Measurements from ENCODE around the gene AKAP11. TPM values are rescaled to one million over a fixed set of nuclear protein-coding genes. Genes with fewer than 3 reads are reported as not detected.

AKAP11 gene
- total and polyA plus RNA-seq, 2 of the 8 experiments (the other 6 are each of a cell fraction or from before 2014, with no cell fraction given) = 4.5 to 21.9 TPM

GRCh38 chr13:42329239-42329638, 57.3 kb downstream of the AKAP11 start:
- Histone ChIP-seq H3K79me1 (ENCODE audit: low read depth, low read length) (no peaks in the 10 kb centered on the region), H3K4me3 (ENCODE audit: extremely low read depth in 1 of 4, insufficient read depth in 2 of 4, low read depth in 3 of 4, low read length in 4 of 4) (no peak overlapping the region), H3K27ac (ENCODE audit: low read depth, low read length) (no peak overlapping the region), H3K23me2 (ENCODE audit: low read depth, low read length) (no peaks in the 10 kb centered on the region), H4K8ac (ENCODE audit: extremely low read depth, insufficient read depth, low read length) (no peak overlapping the region), H4K91ac (replicated peaks; ENCODE audit: insufficient read length, low read length) (no peak overlapping the region), H3K18ac (ENCODE audit: extremely low read depth, low read length) (no peak overlapping the region), H3K9me3 (ENCODE audit: insufficient read depth in 2 of 2, low read depth in 1 of 2, low read length in 1 of 2) (no peaks in the 10 kb centered on the region), H3K4ac (replicated peaks; ENCODE audit: insufficient read length, low read depth, low read length) (no peak overlapping the region), H3K4me1 (replicated peaks in 1 of 4; ENCODE audit: control insufficient read depth in 3 of 4, insufficient read depth in 4 of 4, low read length in 3 of 4) (peaks cover 0 to 3% (median 0%) of the 10 kb centered on the region in 4 experiments; a peak in 1 of 7 replicates), H4K20me1 (replicated peaks in 1 of 2; ENCODE audit: control insufficient read depth in 1 of 2, insufficient read depth in 2 of 2, low read length in 2 of 2) (no peaks in the 10 kb centered on the region), H3K36me3 (ENCODE audit: control insufficient read depth in 2 of 4, insufficient read depth in 4 of 4, low read length in 3 of 4) (no peaks in the 10 kb centered on the region), H3K23ac (ENCODE audit: insufficient read length) (no peak overlapping the region), H2AK5ac (ENCODE audit: low read depth, low read length) (no peak overlapping the region), H2BK20ac (ENCODE audit: low read length) (no peak overlapping the region), H3K79me2 (ENCODE audit: control insufficient read depth in 1 of 2, insufficient read depth in 2 of 2, low read length in 2 of 2) (no peaks in the 10 kb centered on the region), H2BK12ac (ENCODE audit: low read depth, low read length) (no peak overlapping the region), H2BK120ac (replicated peaks; ENCODE audit: low read depth, low read length) (no peak overlapping the region), H4K5ac (ENCODE audit: insufficient read length, low read depth, low read length) (no peak overlapping the region), H3K4me2 (ENCODE audit: insufficient read depth in 1 of 2, low read depth in 2 of 2, low read length in 2 of 2) (no peak overlapping the region), H3K56ac (replicated peaks; ENCODE audit: insufficient read length, low read depth, low read length) (no peak overlapping the region), H3K27me3 (replicated peaks in 1 of 4; ENCODE audit: control insufficient read depth in 3 of 4, extremely low read depth in 1 of 4, insufficient read depth in 3 of 4, low read length in 3 of 4) (no peaks in the 10 kb centered on the region), H3K14ac (ENCODE audit: insufficient read length) (no peak overlapping the region), H2BK5ac (ENCODE audit: low read depth, low read length) (no peak overlapping the region), H2AFZ (ENCODE audit: low read length) (no peak overlapping the region), H3K9ac (replicated peaks in 1 of 4; ENCODE audit: extremely low read depth in 1 of 4, low read depth in 3 of 4, low read length in 3 of 4) (no peak overlapping the region), H2BK15ac (ENCODE audit: low read length) (no peak overlapping the region)
- FAIRE-seq = no peak
- TF ChIP-seq GABPA (IDR thresholded peaks at IDR 0.05; ENCODE audit: borderline replicate concordance, insufficient read depth, low read length) (no peak), E2F6 (IDR thresholded peaks at IDR 0.05) (no peak), KDM1A (IDR thresholded peaks at IDR 0.05; ENCODE audit: borderline replicate concordance, low read length) (no peak), ZNF274 (IDR thresholded peaks at IDR 0.05; ENCODE audit: borderline replicate concordance, extremely low read depth, low read length) (no peak), POLR2A (IDR thresholded peaks at IDR 0.05; ENCODE audit: control extremely low read depth in 1 of 2, low read depth in 2 of 2, low read length in 2 of 2) (no peak), BRCA1 (IDR thresholded peaks at IDR 0.05; ENCODE audit: low read depth, low read length) (no peak), JUND (IDR thresholded peaks at IDR 0.05; ENCODE audit: low read length) (no peak), RBBP5 (IDR thresholded peaks at IDR 0.05; ENCODE audit: borderline replicate concordance, low read depth, low read length) (no peak), HDAC6 (IDR thresholded peaks at IDR 0.05; ENCODE audit: low read depth, low read length) (no peak)
- ChIA-PET POLR2A (ENCODE audit: partially characterized antibody) (interaction anchor here (0.9 kb wide), 1 partner anchor 10 kb away, joined by 3 read pairs; no protein-coding TSS in a partner anchor), CTCF (ENCODE audit: partially characterized antibody) (no interaction called here)
- DNase-seq (ENCODE audit: low read depth in 1 of 2, low spot score in 2 of 2) = no peak
